GM12892 (cell line): ENCODE measurements around the gene KISS1.

Source experiments
- POLR2A ChIP-seq: IDR thresholded peaks from 2 replicates; pipeline ENCODE4 v1.6.1; 2011; ENCODE audit warnings: low read depth, low read length, control low read depth
- POLR2AphosphoS5 ChIP-seq: IDR thresholded peaks from 2 replicates; pipeline ENCODE4 v1.6.1; 2011; ENCODE audit warnings: low read depth, low read length, control low read depth

DNA sequence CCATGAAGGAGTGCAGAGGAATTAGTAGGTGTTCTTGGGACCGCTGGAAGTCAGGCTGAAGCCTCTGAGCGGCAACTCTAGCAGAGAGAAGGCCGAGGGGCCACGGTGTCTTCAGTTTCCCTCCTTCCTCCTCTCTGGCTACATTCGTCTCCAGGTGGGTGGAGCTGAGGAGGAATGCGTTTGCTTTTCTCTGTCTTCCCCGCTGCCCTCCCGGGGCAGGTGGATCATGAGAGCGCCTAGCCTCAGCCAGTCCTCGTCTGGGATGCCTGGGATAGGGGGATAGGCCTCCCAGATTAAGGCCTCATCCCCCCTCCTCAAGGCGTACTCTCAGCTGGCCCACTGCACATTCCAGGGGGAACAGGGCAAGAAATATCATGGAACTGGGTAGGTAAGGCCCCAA lies 25.0 kb upstream of the KISS1 start:
- TF ChIP-seq POLR2AphosphoS5: no peak
- no peak for TF ChIP-seq POLR2A
